ENCODE measurements around the gene TGM3.

TGM3 gene

GRCh38 chr20:2305946-2306345, 10.1 kb downstream of the TGM3 start:
- DNase-seq = no peak

DNA sequence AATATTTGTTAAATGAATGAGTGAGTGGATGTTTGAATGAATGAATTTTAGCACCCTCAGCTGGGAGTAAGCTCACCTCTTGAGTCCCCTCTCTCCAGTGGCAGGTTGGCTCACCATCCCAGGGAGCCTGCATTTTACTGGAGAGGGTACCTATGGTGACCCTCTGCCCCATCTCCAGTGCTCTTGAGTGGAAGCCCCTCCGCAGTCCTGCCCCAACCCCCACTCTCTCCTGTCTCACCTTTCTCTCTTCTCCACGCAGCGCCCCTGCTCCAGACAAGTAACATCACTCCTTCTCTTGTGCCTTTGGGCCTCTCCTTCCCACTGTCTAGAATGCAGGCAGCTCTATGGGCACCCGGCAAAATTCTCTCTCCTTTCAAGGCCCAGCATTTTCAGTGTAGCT, 11.3 kb downstream of the TGM3 start:
- no peak for DNase-seq

DNA sequence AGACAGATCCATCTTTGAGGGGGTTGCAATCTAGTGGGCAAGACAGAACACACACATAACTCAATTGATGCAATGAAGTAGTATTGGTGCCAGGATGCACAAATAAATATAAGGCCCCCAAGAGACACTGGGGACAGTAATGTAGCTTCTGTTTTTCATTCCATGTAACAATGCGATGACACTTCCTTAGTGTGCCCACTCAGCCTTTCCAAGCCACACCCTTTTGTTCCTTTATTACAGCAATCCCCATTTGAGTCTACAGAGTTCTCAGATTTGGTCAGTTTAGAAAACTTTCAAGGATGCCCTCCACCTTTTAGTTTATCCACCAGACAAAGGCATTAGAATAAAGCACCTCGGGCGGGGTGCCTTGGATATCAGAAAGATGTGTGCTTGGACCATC, 15.5 kb downstream of the TGM3 start:
- DNase-seq = no peak

DNA sequence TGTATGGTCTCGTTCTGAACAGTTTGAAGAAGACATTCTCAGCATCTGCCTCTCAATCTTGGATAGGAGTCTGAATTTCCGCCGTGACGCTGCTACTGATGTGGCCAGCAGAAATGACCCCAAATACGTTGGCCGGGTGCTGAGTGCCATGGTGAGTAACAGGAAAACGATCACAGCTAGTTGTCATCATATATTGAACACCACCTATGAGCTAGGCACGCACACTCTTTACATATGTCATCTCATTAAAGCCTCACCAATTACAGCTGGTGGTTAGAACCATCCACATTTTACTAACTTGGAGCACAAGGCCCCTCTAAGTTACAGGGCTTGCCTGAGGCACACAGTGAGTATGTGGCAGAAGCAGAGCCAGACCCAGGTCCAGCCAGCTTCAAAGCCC, 17.1 kb downstream of the TGM3 start:
- DNase-seq = no peak

DNA sequence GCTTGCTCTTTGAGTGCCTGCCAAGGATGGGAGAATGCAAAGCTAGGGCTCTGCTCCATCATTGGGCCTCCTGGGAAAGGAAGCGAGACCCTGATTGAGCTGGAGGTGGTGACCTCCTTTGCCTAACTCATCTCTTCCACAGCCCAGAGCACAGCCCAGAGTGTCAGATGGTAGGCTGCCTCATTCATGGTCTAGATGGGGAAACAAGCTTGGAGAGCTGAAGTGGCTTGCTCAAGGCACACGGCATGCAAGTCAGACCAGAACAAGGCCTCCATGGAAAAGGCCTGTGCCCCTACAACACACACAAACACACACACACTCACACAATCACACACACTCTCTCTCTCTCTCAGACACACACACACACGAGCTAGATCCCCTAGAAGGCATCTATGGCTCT, 17.5 kb downstream of the TGM3 start:
- no peak for DNase-seq

DNA sequence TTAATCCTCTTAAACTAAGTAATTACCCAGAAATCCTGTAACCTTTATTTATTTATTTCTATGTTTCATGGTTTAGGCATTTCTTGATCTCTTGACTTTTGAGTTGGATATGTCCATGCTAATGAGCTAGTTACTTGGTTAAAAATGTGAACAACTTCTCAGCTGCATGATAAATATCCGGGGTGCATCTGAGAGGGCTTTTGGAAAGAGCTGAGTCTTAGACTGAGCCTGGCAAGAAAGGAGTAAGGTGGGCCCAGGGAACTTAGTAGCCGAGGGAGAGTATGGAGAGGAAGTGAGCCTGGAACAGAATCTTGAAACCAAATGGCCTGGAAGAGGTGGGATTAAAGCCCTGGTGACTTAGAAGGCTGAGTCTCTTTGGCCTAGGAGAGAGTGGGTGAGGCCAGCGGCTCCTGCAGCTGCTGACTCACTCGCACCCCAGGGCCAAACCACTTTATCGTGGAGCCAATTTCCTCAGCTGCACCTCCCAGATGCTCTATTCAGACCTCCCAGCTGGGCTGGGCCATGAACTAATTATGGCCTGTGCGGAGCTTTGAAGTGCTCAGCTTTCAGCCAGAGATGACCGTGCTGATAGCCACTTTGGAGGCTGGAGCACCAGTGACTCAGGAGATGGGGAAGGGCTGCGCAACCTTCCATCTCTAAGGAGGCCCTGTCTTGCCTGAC, 19.1 kb downstream of the TGM3 start:
- DNase-seq = peak; percentile 82

DNA sequence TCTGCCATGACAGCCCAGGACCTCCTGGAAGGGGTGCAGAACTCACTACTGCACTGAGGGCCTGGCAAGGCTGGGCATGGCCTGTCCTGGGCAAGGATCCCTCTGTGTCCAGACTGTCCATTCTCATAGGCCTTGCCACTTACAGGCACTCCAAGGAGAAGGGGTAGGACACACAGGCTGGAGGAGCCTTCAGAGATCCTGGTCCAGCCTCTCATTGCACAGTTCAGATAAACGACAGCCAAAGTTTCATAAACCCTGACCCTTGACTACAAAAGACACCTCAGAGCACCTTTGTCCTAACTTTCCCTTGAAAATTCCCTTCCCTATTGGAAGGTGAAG, 19.6 kb downstream of the TGM3 start:
- DNase-seq = no peak

GRCh38 chr20:2316847-2317495, 21.2 kb downstream of the TGM3 start:
- DNase-seq = no peak

DNA sequence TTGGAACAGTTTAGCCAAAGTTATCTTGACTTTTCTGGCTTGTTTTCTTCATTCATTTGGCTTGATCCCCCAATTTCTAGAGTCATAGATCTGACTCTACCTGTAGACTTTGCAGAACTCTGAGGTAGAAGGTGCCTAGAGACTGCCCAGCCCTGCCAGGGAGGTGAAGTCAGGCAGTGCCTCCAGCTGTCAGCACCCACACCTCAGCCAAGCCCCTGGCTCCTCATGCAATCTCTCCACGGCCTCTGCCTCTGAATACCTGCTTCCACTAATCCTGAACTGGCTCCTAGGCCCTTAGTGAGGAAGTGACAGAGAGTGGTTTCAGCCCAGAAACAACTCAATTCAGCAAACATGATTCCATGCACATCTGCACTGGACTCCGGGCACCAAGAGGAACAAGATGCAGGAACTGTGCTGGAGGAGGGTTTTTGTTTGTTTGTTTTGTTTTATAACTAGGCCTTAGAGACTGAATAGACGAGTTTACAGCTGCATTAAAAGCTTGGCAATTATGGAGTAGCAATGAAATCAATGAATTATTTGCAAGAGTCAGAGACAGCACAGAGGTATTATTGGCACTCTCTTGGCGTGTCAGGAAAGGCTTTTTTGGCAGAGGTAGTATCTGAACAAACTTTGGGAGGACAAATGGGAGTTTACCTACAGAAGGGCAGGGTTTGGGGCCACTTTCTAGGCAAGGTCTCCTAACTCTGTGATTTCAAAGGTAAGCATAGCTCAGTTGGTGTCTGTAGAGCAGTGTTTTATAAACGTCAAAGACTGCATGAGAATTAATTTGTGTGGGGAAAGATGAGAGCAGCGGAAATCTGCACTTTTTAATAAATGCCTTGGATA, 25.2 kb downstream of the TGM3 start:
- no peak for DNase-seq

DNA sequence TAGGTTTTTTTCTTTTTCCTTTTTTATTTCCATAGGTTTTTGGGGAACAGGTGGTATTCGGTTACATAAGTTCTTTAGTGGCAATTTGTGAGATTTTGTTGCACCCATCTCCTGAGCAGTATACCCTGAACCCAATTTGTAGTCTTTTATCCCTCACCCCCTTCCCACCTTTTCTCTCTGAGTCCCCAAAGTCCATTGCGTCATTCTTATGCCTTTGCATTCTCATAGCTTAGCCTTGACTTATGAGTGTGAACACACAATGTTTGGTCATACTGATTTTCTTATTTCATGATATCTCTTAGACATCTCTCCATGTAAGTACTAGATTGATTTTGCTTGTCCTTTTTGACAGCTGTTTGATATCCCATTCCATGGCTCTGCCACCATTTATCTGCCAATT, 27.2 kb downstream of the TGM3 start:
- DNase-seq = no peak

GRCh38 chr20:2326046-2326445, 30.2 kb downstream of the TGM3 start:
- no peak for DNase-seq

- DNase-seq = no peak
Measured at GRCh38 chr20:2327620-2328555, 32.1 kb downstream of the TGM3 start.

DNA sequence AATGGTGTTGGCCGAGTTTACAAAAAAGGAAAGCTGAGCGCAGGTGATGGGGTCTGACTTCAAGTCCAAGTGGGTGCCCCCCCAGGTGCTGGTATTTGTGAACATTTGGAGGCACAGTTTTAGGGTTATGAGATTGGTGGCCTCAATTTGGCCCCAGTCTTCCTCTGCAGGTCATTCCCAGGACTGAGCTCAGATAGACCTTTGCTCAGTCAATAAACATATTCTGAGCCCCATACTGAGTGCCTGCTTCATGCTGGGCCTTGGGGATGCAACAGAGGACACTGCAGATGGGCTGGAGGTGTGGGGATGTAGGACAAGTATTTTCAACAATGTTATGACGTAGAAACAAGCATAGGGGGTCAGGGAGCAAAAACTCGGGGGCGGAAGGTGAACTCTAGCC, 33.5 kb downstream of the TGM3 start:
- no peak for DNase-seq

- DNase-seq = no peak
Measured at GRCh38 chr20:2330090-2330695, 34.4 kb downstream of the TGM3 start.

DNA sequence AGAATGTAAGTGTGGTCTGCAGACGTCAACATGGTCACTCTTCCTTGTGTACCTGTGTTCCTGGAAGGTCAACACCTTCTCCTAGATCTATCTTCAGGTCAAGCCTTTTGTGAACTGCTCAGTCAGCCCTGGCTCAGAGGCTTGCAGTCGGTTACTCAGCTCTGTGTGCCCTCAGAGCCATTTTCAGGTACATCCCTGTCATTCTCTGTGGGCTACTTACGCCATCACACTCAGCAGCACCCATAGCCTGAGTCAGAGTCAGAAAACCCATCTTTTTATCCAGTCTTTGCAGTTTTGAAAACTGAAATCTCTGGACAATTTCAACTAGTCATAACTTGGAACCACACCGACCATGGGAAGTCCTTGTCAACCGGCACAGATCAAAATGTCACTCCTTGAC, 35.3 kb downstream of the TGM3 start:
- no peak for DNase-seq

- DNase-seq = no peak
Measured at GRCh38 chr20:2331901-2332565, 36.2 kb downstream of the TGM3 start.

DNA sequence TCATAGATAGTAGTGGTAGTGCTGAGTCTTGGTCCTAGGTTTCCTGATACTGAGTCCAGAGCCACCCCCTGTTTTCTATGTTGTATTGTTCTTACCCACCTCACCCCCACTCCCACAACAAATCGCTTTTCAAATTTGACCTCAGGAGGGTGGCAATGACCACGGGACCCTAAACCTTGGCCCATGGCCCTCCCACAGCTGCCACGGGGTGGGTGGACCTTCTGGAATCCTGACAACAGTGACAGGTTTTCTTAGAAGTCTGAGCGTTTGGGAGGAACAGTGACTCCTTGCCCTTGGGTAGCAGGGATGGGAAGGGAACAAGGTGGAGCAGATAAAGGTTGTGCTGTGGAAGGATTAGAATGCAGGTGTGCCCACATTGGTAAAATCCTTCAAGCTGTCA, 36.9 kb downstream of the TGM3 start:
- DNase-seq = no peak

DNA sequence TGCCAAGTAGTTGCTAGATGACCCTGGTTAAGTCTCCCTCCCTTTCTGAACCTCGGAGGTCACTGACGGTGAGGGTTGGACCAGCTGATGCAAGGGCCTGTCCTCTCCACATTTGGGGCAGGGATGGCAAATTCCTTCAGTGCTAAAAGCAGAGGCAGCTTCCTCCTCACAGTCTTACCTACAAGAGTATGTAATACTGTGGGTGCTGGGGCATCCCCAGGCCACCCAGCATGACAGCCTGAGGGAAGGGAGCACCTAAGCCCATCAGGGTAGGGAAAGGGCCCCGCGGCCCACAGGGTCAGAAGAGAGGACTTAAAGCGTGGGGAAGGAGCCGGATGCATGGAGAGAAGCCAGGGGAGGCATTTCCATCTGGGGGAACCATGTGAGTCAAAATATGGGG, 38.0 kb downstream of the TGM3 start:
- no peak for DNase-seq

DNA sequence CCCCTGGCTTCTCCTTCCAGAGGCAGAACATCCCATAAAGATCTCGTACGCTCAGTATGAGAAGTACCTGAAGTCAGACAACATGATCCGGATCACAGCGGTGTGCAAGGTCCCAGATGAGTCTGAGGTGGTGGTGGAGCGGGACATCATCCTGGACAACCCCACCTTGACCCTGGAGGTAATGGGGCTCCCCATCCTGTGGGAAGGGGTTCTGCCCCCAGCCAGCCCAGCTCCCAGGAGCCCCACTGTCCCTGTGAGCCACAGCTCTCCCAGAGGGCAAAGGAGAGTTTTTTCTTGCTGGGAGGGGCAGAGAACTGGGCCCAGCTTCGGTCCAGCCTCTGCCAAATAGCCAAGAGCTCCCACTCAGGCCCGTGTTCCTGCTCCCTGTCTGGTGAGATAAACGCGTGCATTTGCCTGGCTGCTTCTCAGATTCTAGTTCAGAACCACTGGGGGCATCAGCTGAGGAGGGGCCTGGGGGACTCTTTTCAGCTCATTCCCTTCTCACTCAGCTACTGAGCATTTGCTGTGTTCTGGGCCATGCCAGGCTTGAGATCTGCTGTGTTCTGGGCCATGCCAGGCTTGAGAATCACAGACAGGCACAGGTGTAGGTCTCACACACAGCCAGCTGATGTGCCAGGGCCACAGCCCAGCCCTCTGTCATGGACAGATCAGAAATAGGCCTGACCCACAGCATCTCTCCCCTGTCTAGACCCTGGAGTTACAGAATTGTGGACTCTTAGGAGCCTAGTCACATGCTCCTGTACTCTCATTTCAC, 39.5 kb downstream of the TGM3 start:
- no peak for DNase-seq

DNA sequence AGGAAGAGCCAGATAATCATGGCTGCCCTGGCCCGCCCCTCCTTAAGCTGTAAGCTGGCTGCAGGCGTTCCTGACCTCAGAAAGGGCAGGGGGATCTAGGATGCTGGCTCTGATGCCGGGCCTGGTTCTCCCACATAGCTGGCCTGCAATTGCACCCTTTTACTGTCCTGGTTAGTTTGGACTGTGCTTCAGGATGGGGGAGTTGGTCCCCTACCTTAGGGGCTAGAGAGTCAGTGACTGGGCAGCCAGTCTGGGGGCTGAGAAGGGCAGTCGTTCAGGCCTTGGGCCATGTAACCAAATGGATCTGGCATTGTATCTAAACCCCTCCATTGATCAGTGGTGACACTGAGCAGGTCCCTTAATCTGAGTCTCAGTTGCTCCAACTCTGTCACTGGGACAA, 40.7 kb downstream of the TGM3 start:
- DNase-seq = no peak

GRCh38 chr20:2337142-2337541, 41.3 kb downstream of the TGM3 start:
- no peak for DNase-seq

Measured in fibroblast of skin of abdomen (primary cell).